H1 (cell line): ENCODE data around the gene INPP5K. TPM values are rescaled to one million over a fixed set of nuclear protein-coding genes. Genes with fewer than 3 reads are reported as not detected.

Source experiments
- BACH1 ChIP-seq: IDR thresholded peaks from 2 replicates; pipeline ENCODE4 v1.6.1; 2012; ENCODE audit warnings: low read length, improper control_type of control experiment
- CHD1 ChIP-seq: IDR thresholded peaks from 2 replicates; pipeline ENCODE4 v1.6.1; 2012; ENCODE audit warnings: low read depth, low read length, improper control_type of control experiment
- EP300 ChIP-seq, 2 experiments: IDR thresholded peaks; 1 replicate in 1 of 2; 2 replicates in 1 of 2; pipeline ENCODE4 v1.6.1; 2011 to 2012; ENCODE audit warnings: low read depth in 2 of 2, low read length in 2 of 2, mild to moderate bottlenecking in 2 of 2, borderline replicate concordance in 1 of 2, inconsistent platforms in 1 of 2, moderate library complexity in 1 of 2
- JUND ChIP-seq: IDR thresholded peaks from 2 replicates; pipeline ENCODE4 v1.6.1; 2011; ENCODE audit warnings: mild to moderate bottlenecking, improper control_type of control experiment, low read length
- KDM1A ChIP-seq: fragments of 200-600, 300-600 bp; sonication (generic); IDR thresholded peaks from 2 replicates; pipeline ENCODE4 v1.7.1; 2016; ENCODE audit warnings: mild to moderate bottlenecking, low read length, borderline replicate concordance
- RAD21 ChIP-seq, 2 experiments: IDR thresholded peaks in 1 of 2; conservative IDR thresholded peaks in 1 of 2; 2 replicates each; pipeline ENCODE4 v1.6.1; 2011; ENCODE audit warnings: low read depth in 2 of 2, low read length in 2 of 2, improper control_type of control experiment in 1 of 2, inconsistent platforms in 1 of 2, mild to moderate bottlenecking in 1 of 2, moderate library complexity in 1 of 2
- SIRT6 ChIP-seq: IDR thresholded peaks from one replicate; pipeline ENCODE4 v1.7.1; 2012; ENCODE audit warnings: low read length, inconsistent platforms
- SP4 ChIP-seq: IDR thresholded peaks from 2 replicates; pipeline ENCODE4 v1.6.1; 2012; ENCODE audit warnings: low read length, inconsistent platforms
- polyA plus RNA-seq, 7 experiments: library from polyadenylated mRNA; depleted of rRNA in 3 of 7; stranded (reverse) in 5 of 7; unstranded in 2 of 7; fragments of >200 nt in 5 of 7; fragments of 200-250 nt in 2 of 7; gene quantifications; 1 replicate in 5 of 7; 2 replicates in 1 of 7; 4 replicates in 1 of 7; pipeline versions ENCODE4 v1.2.1 to v1.2.3, GENCODE V29; 2011 to 2013; ENCODE audit warnings: missing spikeins in 2 of 7, mixed read lengths in 2 of 7
- total RNA-seq: library from RNA; stranded (reverse); fragmentation: NEBNext Ultra II Directional; extraction: Animal tissue kit (Norgen Biotek cat#: 25700); gene quantifications from 2 replicates; pipeline ENCODE4 v1.2.1, GENCODE V29; 2021
- TF ChIP-seq, protein P1 (sequence below): IDR thresholded peaks from 2 replicates; pipeline ENCODE4 v1.6.1; 2012; ENCODE audit warnings: inconsistent platforms

Gene INPP5K
- total and polyA plus RNA-seq, 2 of the 8 experiments (the other 6 are each of a cell fraction or from before 2014, with no cell fraction given), result 21.0 to 24.1 TPM

DNA sequence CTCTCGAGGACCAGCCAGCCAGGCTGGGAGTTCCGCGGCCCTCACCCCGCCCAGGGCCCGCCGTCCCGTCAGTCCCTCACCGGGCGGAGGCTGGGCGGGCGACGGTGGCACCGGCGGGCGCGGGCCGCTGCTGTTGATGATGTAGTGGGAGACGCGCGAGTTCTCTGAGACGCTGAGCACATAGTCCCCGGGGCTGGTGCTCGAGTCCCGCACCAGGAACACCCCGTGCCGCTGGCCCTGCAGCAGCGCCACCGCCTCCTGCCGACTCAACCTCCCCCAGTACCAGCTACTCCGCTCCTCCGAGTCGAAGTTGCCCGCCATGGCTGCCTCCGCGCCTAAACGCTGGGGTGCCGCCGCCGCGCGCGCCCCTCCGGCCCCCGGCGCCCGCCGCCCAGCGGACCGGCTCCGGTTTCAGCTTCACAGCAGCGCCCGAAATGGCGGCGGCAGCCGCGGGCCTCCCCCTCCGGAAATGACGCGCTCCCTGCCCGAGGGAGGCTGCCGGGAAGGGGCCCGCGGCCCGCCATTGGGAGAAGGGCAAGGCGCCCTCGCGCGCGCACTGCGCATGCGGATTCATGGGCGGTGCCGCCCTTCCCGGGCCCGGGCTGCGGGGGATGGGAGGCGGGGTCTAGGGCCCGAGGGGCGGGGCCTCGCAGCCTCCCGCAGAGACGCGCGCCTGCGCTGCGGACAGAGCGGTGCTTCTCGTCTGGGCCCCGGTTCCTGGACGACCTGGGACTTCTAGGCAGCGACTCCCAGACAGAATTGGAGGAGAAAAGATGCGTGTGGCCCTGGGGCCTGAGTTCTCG lies 60.4 kb downstream of the INPP5K start, which contains the start of gene CRK (continued):
- TF ChIP-seq JUND (0 out of 2 replicates have a peak, but pooled peaks have one; percentile 48), SIRT6 (no peak), CHD1 (no peak), BACH1 (no peak), EP300 (IDR thresholded peaks at IDR 0.05; ENCODE audit: borderline replicate concordance in 1 of 2, low read depth in 2 of 2, low read length in 2 of 2) (no peak), RAD21 (IDR thresholded peaks at IDR 0.05 in 1 of 2, conservative IDR thresholded peaks at IDR 0.05 in 1 of 2; ENCODE audit: low read depth in 2 of 2, low read length in 2 of 2) (no peak), SP4 (no peak), KDM1A (no peak)
- TF ChIP-seq, protein P1, sequence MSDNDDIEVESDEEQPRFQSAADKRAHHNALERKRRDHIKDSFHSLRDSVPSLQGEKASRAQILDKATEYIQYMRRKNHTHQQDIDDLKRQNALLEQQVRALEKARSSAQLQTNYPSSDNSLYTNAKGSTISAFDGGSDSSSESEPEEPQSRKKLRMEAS, result peak; percentile 64
